Measurements from ENCODE around the gene RAB3GAP1.
"Not testable (repeated sequence)": the region's sequence is repeated elsewhere in the genome, so short reads cannot be mapped to it uniquely, and the experiment has no call there.

RAB3GAP1 gene

DNA sequence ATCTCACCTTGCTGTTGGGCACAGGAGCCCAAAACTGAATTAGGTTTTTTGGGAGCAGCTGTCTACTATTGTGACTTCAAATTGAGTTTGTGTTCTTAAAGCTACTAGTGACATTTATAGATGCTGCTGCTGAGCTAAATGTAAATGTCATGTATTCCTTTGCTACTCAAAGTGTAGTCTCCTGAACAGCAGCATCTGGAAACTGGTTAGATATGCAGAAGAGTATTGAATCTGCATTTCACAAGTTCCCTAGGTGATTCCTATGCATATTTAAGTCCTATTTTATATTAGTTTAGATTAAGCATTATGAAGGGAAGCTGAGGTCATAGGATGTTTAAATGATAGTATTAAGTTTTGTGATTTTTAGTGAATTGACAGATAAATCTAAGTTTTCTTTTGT, 67.5 kb downstream of the RAB3GAP1 start:
- Histone ChIP-seq H3K27ac (ENCODE audit: low read length) (no peak overlapping the region), H2AFZ (ENCODE audit: low read length) (no peak overlapping the region), H4K20me1 (ENCODE audit: insufficient read depth, low read length) (no peaks in the 10 kb centered on the region), H3F3A (ENCODE audit: insufficient read depth, low read length) (no peaks in the 10 kb centered on the region), H3K4me3 (ENCODE audit: low read length) (no peak overlapping the region), H3K4me1 (ENCODE audit: low read length) (no peaks in the 10 kb centered on the region), H3K9me3 (replicated peaks; ENCODE audit: insufficient read depth, low read length) (no peaks in the 10 kb centered on the region), H3K9me2 (replicated peaks; ENCODE audit: insufficient read depth, low read length) (no peaks in the 10 kb centered on the region), H3K4me2 (ENCODE audit: low read depth, low read length) (no peak overlapping the region), H3K9ac (ENCODE audit: low read length) (no peak overlapping the region), H3K36me3 (replicated peaks; ENCODE audit: insufficient read depth, low read length) (peaks cover 4% of the 10 kb centered on the region; the same call in 1 of the 2 replicates), H3K27me3 (replicated peaks; ENCODE audit: insufficient read depth, low read length) (no peaks in the 10 kb centered on the region), H3K79me2 (ENCODE audit: low read length) (no peaks in the 10 kb centered on the region)
- no peak for DNase-seq
- TF ChIP-seq EZH2phosphoT487 (IDR thresholded peaks at IDR 0.05; ENCODE audit: low read length) (no peak), EZH2 (optimal IDR thresholded peaks at IDR 0.05; ENCODE audit: low read depth, low read length) (no peak)
- TF ChIP-seq, protein P1, sequence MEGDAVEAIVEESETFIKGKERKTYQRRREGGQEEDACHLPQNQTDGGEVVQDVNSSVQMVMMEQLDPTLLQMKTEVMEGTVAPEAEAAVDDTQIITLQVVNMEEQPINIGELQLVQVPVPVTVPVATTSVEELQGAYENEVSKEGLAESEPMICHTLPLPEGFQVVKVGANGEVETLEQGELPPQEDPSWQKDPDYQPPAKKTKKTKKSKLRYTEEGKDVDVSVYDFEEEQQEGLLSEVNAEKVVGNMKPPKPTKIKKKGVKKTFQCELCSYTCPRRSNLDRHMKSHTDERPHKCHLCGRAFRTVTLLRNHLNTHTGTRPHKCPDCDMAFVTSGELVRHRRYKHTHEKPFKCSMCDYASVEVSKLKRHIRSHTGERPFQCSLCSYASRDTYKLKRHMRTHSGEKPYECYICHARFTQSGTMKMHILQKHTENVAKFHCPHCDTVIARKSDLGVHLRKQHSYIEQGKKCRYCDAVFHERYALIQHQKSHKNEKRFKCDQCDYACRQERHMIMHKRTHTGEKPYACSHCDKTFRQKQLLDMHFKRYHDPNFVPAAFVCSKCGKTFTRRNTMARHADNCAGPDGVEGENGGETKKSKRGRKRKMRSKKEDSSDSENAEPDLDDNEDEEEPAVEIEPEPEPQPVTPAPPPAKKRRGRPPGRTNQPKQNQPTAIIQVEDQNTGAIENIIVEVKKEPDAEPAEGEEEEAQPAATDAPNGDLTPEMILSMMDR (IDR thresholded peaks at IDR 0.05; ENCODE audit: low read length): no peak

- no peaks in the 10 kb centered on the region for H3F3A ChIP-seq (ENCODE audit: insufficient read depth, low read length)
- TF ChIP-seq, protein P1 (IDR thresholded peaks at IDR 0.05; ENCODE audit: low read length): no peak
- TF ChIP-seq EZH2 (optimal IDR thresholded peaks at IDR 0.05; ENCODE audit: low read depth, low read length): no peak
- no peak for TF ChIP-seq EZH2phosphoT487 (IDR thresholded peaks at IDR 0.05; ENCODE audit: low read length)
- no peak for DNase-seq
Measured at GRCh38 chr2:135121016-135121657, 69.0 kb downstream of the RAB3GAP1 start.

GRCh38 chr2:135121658-135122039, 69.6 kb downstream of the RAB3GAP1 start:
- not testable (repeated sequence) for H3K27ac ChIP-seq (ENCODE audit: low read length); DNase-seq; H2AFZ ChIP-seq (ENCODE audit: low read length); H3K27me3 ChIP-seq (replicated peaks; ENCODE audit: insufficient read depth, low read length); H3K4me1 ChIP-seq (ENCODE audit: low read length); H3F3A ChIP-seq (ENCODE audit: insufficient read depth, low read length); H3K9ac ChIP-seq (ENCODE audit: low read length); H3K9me3 ChIP-seq (replicated peaks; ENCODE audit: insufficient read depth, low read length); H3K4me2 ChIP-seq (ENCODE audit: low read depth, low read length); H3K79me2 ChIP-seq (ENCODE audit: low read length); H3K36me3 ChIP-seq (replicated peaks; ENCODE audit: insufficient read depth, low read length); H3K9me2 ChIP-seq (replicated peaks; ENCODE audit: insufficient read depth, low read length); H4K20me1 ChIP-seq (ENCODE audit: insufficient read depth, low read length); H3K4me3 ChIP-seq (ENCODE audit: low read length)

More at GRCh38 chr2:135121016-135121657, 69.0 kb downstream of the RAB3GAP1 start:
- Histone ChIP-seq H3K27me3 (replicated peaks; ENCODE audit: insufficient read depth, low read length) (no peaks in the 10 kb centered on the region), H3K4me2 (ENCODE audit: low read depth, low read length) (no peak overlapping the region), H3K9me3 (replicated peaks; ENCODE audit: insufficient read depth, low read length) (no peaks in the 10 kb centered on the region), H3K79me2 (ENCODE audit: low read length) (no peaks in the 10 kb centered on the region), H3K4me1 (ENCODE audit: low read length) (no peaks in the 10 kb centered on the region), H3K27ac (ENCODE audit: low read length) (no peak overlapping the region), H4K20me1 (ENCODE audit: insufficient read depth, low read length) (no peaks in the 10 kb centered on the region), H2AFZ (ENCODE audit: low read length) (no peak overlapping the region), H3K9me2 (replicated peaks; ENCODE audit: insufficient read depth, low read length) (no peaks in the 10 kb centered on the region), H3K9ac (ENCODE audit: low read length) (no peak overlapping the region), H3K4me3 (ENCODE audit: low read length) (no peak overlapping the region), H3K36me3 (replicated peaks; ENCODE audit: insufficient read depth, low read length) (peaks cover 4% of the 10 kb centered on the region; the same call in 1 of the 2 replicates)
